ENCODE data around the gene TMPRSS7. TPM values are rescaled to one million over a fixed set of nuclear protein-coding genes. Genes with fewer than 3 reads are reported as not detected.
A peak's percentile ranks its signal among the peaks of the same experiment; 100 is the strongest.

The TMPRSS7 gene, protein sequence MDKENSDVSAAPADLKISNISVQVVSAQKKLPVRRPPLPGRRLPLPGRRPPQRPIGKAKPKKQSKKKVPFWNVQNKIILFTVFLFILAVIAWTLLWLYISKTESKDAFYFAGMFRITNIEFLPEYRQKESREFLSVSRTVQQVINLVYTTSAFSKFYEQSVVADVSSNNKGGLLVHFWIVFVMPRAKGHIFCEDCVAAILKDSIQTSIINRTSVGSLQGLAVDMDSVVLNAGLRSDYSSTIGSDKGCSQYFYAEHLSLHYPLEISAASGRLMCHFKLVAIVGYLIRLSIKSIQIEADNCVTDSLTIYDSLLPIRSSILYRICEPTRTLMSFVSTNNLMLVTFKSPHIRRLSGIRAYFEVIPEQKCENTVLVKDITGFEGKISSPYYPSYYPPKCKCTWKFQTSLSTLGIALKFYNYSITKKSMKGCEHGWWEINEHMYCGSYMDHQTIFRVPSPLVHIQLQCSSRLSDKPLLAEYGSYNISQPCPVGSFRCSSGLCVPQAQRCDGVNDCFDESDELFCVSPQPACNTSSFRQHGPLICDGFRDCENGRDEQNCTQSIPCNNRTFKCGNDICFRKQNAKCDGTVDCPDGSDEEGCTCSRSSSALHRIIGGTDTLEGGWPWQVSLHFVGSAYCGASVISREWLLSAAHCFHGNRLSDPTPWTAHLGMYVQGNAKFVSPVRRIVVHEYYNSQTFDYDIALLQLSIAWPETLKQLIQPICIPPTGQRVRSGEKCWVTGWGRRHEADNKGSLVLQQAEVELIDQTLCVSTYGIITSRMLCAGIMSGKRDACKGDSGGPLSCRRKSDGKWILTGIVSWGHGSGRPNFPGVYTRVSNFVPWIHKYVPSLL
- total RNA-seq (ENCODE audit: low replicate concordance): not detected in 2 replicates

DNA sequence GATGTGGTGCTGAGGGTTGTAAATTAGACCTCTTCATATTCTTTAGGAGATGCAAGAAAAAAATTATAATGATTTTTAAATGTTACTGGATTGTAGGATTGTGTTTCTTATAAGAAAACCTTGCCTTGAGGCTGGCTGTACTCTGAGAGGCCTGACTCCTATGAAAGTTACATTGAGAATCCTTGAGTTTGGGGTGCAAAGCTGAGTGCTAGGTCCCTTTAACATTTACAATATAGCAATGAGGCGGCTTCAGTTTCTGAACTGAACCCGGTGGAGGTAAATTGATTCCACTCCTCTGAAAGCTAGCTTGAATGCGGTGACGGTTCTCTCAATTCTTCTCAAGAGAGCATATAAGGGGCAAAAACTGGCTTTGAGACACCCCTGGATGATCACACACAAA, at the start of gene TMPRSS7:
Gene TMPRSS7, plus strand, starts transcription at position 301 of the 400 bp plus-strand sequence. CDS start 110 bp downstream, outside the sequence.
- Histone ChIP-seq H3K9me3 (ENCODE audit: low read depth) (no peaks in the 10 kb centered on the region), H3K4me3 (no peak within 1 kb of the TSS), H2AFZ (replicated peaks) (no peak within 1 kb of the TSS), H3K4me2 (no peak within 1 kb of the TSS), H3K9ac (no peak within 1 kb of the TSS), H3K36me3 (no peaks in the 10 kb centered on the region), H4K20me1 (ENCODE audit: low read depth) (no peaks in the 10 kb centered on the region), H3F3A (ENCODE audit: low read depth) (no peaks in the 10 kb centered on the region), H3K27ac (no peak within 1 kb of the TSS), H3K4me1 (no peaks in the 10 kb centered on the region), H3K79me2 (ENCODE audit: low read depth) (no peaks in the 10 kb centered on the region), H3K27me3 (no peaks in the 10 kb centered on the region)
- Mint-ChIP-seq H3K36me3 (peaks cover 3% of the 10 kb centered on the region), H3K4me1 (peaks cover 37% of the 10 kb centered on the region), H3K9me3 (peaks cover 15% of the 10 kb centered on the region), H3K4me3 (no peak within 1 kb of the TSS), H3K27ac (peak within 1 kb of the TSS; percentile 27), H3K27me3 (ENCODE audit: insufficient read depth, low read depth) (peaks cover 5% of the 10 kb centered on the region)
- TF ChIP-seq, protein P1, sequence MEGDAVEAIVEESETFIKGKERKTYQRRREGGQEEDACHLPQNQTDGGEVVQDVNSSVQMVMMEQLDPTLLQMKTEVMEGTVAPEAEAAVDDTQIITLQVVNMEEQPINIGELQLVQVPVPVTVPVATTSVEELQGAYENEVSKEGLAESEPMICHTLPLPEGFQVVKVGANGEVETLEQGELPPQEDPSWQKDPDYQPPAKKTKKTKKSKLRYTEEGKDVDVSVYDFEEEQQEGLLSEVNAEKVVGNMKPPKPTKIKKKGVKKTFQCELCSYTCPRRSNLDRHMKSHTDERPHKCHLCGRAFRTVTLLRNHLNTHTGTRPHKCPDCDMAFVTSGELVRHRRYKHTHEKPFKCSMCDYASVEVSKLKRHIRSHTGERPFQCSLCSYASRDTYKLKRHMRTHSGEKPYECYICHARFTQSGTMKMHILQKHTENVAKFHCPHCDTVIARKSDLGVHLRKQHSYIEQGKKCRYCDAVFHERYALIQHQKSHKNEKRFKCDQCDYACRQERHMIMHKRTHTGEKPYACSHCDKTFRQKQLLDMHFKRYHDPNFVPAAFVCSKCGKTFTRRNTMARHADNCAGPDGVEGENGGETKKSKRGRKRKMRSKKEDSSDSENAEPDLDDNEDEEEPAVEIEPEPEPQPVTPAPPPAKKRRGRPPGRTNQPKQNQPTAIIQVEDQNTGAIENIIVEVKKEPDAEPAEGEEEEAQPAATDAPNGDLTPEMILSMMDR (IDR thresholded peaks at IDR 0.05): no peak
- TF ChIP-seq EZH2phosphoT487 (IDR thresholded peaks at IDR 0.05): no peak
- no peak for TF ChIP-seq EZH2 (IDR thresholded peaks at IDR 0.05)
- DNase-seq (ENCODE audit: low spot score): no peak

DNA sequence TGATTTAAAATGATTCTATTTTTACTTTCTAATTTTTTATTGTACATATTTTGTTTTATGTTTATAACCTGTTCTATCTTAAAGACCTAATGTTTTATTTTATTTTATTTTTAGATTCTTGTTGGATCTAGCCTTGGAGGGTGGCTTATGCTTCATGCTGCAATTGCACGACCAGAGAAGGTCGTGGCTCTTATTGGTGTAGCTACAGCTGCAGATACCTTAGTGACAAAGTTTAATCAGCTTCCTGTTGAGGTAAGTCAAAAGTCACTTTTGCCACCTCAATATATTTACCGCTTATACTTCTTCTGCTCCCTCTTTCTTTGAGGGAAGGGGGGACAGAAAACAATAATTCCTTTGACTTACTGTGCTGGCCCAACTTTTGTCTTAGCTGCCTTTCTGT, 47.7 kb upstream of the TMPRSS7 start:
- Mint-ChIP-seq H3K4me3 (no peak overlapping the region), H3K27ac (no peak overlapping the region), H3K4me1 (peaks cover 9% of the 10 kb centered on the region), H3K27me3 (ENCODE audit: insufficient read depth, low read depth) (no peaks in the 10 kb centered on the region), H3K36me3 (peaks cover 27% of the 10 kb centered on the region), H3K9me3 (no peaks in the 10 kb centered on the region)
- peaks cover 36% of the 10 kb centered on the region for H3K79me2 ChIP-seq (ENCODE audit: low read depth)
- no peaks in the 10 kb centered on the region for H3K27me3 ChIP-seq
- no peaks in the 10 kb centered on the region for H3K9me3 ChIP-seq (ENCODE audit: low read depth)
- peaks cover 22% of the 10 kb centered on the region for H3K36me3 ChIP-seq
- peaks cover 22% of the 10 kb centered on the region for H3F3A ChIP-seq (ENCODE audit: low read depth)
- no peak overlapping the region for H3K9ac ChIP-seq
- H2AFZ ChIP-seq (replicated peaks): no peak overlapping the region
- H3K4me2 ChIP-seq: no peak overlapping the region
- DNase-seq (ENCODE audit: low spot score): no peak
- no peak overlapping the region for H3K4me3 ChIP-seq
- H3K27ac ChIP-seq: no peak overlapping the region
- TF ChIP-seq EZH2phosphoT487 (IDR thresholded peaks at IDR 0.05) (no peak), EZH2 (IDR thresholded peaks at IDR 0.05) (no peak)
- TF ChIP-seq, protein P1 (IDR thresholded peaks at IDR 0.05): no peak
- H4K20me1 ChIP-seq (ENCODE audit: low read depth): peaks cover 15% of the 10 kb centered on the region
- peaks cover 2% of the 10 kb centered on the region for H3K4me1 ChIP-seq

DNA sequence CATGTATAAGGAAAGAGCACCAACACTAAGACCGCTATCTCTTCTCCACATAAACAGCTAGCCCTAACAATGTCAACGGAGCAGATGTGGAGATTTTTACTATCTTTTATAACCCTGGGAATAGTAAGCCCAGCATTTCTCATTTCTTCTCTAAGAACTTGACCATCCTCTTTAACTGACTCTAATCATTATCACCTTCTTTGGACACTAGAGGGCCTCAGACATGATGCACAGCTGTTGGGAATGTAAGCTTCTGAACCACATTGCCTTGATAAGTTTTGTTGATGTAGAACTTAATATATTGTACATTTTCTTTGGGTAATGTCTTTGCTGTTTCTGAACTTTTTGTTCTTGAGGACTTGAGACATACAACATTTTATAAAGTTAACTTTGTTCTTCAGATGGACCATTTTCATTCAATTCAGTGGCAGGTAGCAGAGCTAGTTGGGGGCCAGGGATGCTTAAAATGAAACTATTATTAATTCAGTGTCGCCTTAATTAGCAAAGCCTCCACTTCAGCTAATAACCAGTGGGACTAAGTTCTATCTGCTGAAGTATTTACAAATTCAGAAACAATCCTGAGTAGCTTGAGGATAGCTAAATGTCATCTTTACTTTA, 45.4 kb upstream of the TMPRSS7 start:
- no peak for TF ChIP-seq EZH2phosphoT487 (IDR thresholded peaks at IDR 0.05)
- TF ChIP-seq EZH2 (IDR thresholded peaks at IDR 0.05): no peak
- TF ChIP-seq, protein P1 (IDR thresholded peaks at IDR 0.05): peak; percentile 89
- Histone ChIP-seq H2AFZ (replicated peaks) (no peak overlapping the region), H3K36me3 (peaks cover 22% of the 10 kb centered on the region), H3K9me3 (ENCODE audit: low read depth) (no peaks in the 10 kb centered on the region), H3K27ac (no peak overlapping the region), H3K4me1 (peaks cover 16% of the 10 kb centered on the region), H3F3A (ENCODE audit: low read depth) (peaks cover 41% of the 10 kb centered on the region), H3K79me2 (ENCODE audit: low read depth) (peaks cover 13% of the 10 kb centered on the region), H3K4me2 (no peak overlapping the region), H3K9ac (no peak overlapping the region), H3K27me3 (no peaks in the 10 kb centered on the region), H4K20me1 (ENCODE audit: low read depth) (peaks cover 17% of the 10 kb centered on the region), H3K4me3 (no peak overlapping the region)
- H3K27ac Mint-ChIP-seq: no peak overlapping the region
- H3K27me3 Mint-ChIP-seq (ENCODE audit: insufficient read depth, low read depth): no peaks in the 10 kb centered on the region
- H3K4me3 Mint-ChIP-seq: no peak overlapping the region
- DNase-seq (ENCODE audit: low spot score): peak; percentile 71
- H3K4me1 Mint-ChIP-seq: peaks cover 21% of the 10 kb centered on the region
- H3K36me3 Mint-ChIP-seq: peaks cover 29% of the 10 kb centered on the region
- no peaks in the 10 kb centered on the region for H3K9me3 Mint-ChIP-seq
